ENCODE data around the gene KCNJ6. TPM values are rescaled to one million over a fixed set of nuclear protein-coding genes. Genes with fewer than 3 reads are reported as not detected.

KCNJ6 gene
- polyA plus RNA-seq, 1 of the 3 experiments (the other 2 are of a cell fraction): not detected

DNA sequence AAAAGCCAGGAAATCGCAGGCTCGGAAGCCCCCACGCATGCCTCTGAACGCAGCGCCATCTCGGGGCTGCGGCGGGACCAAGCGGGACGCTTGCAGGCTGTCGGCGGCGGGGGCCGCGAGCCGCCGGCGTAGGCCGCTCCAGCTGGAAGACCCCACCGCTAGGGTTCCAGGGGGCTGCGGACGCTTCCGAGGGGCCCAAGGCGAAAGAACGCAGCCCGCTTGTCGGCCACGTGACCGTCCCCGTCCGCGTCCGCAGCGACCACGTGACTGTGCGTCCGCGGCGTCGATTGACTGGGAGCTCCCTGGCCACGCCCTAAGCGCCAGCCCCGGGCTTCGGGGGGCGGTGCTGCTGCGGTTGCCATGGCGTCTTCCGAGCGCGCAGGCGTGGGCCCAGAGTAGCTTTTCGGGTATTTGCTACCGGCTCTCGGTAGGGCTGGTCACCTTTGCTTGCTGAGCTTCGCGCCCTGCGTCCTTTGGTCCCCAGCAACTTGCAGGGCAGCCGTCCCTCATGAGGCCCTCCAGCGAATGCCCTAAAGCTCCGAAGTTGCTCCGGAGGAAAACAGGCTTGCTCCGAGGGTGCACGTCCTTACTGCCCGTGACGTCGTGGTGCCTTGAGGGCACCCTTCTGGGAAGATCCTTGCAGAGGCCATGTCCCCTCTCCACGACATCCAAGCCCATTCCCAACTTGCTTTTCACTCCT lies 352.5 kb downstream of the KCNJ6 start:
- Histone ChIP-seq H3K79me2 (ENCODE audit: insufficient read depth) (no peaks in the 10 kb centered on the region), H2AFZ (ENCODE audit: low read depth) (peak overlapping the region; percentile 99), H3K9me2 (no peaks in the 10 kb centered on the region), H3K27me3 (ENCODE audit: insufficient read depth) (no peaks in the 10 kb centered on the region), H3F3A (replicated peaks; ENCODE audit: insufficient read depth) (peaks cover 12% of the 10 kb centered on the region), H3K4me1 (ENCODE audit: control insufficient read depth in 1 of 2, insufficient read depth in 2 of 2, low read depth in 1 of 2, low read length in 1 of 2) (peaks cover 7 to 20% of the 10 kb centered on the region in 2 experiments; a peak in 2 of 4 replicates), H3K4me3 (ENCODE audit: low read depth in 2 of 2, low read length in 1 of 2) (peak overlapping the region; percentile 68 to 73), H3K4me2 (peak overlapping the region; percentile 96), H4K20me1 (ENCODE audit: insufficient read depth) (no peaks in the 10 kb centered on the region), H3K36me3 (replicated peaks in 1 of 2; ENCODE audit: control insufficient read depth in 1 of 2, insufficient read depth in 2 of 2, low read length in 1 of 2) (no peaks in the 10 kb centered on the region), H3K9ac (peak overlapping the region; percentile 94), H3K27ac (ENCODE audit: low read depth in 2 of 2, low read length in 1 of 2) (peak overlapping the region; percentile 87 to 99), H3K9me3 (no peaks in the 10 kb centered on the region)
- POLR2A ChIA-PET: interaction anchor here (0.9 to 1.5 kb wide), 6 partner anchors 9 to 296 kb away, joined by 3 to 9 read pairs (median 4); partner anchors contain the start of gene VPS26C
- CTCF ChIA-PET: interaction anchor here (0.6 to 2.9 kb wide), 8 partner anchors 10 to 571 kb away, joined by 3 to 8 read pairs (median 4); no protein-coding TSS in a partner anchor
- DNase-seq: peak; percentile 97
- 10% methylated on average over 4 of the region's 67 CpGs for WGBS (ENCODE audit: low lambda C conversion rate)
- TF ChIP-seq NRF1 (IDR thresholded peaks at IDR 0.05; ENCODE audit: low read depth, low read length) (peak; percentile 72), GATA2 (CRISPR knock-in tag; IDR thresholded peaks at IDR 0.05) (no peak), JUND (IDR thresholded peaks at IDR 0.05) (no peak), CTCF (IDR thresholded peaks at IDR 0.05) (peak; percentile 47), RFX5 (IDR thresholded peaks at IDR 0.05; ENCODE audit: low read length) (no peak), TCF12 (IDR thresholded peaks at IDR 0.05) (no peak), TAF1 (IDR thresholded peaks at IDR 0.05; ENCODE audit: borderline replicate concordance, low read depth, low read length) (peak; percentile 44; the same call in 1 of the 2 replicates), FOXM1 (IDR thresholded peaks at IDR 0.05; ENCODE audit: low read depth) (no peak), GABPA (IDR thresholded peaks at IDR 0.05; ENCODE audit: low read depth) (no peak), EZH2phosphoT487 (IDR thresholded peaks at IDR 0.05; ENCODE audit: borderline replicate concordance, low read depth) (no peak), MXI1 (IDR thresholded peaks at IDR 0.05; ENCODE audit: low read depth, low read length) (peak; percentile 82), MEF2A (IDR thresholded peaks at IDR 0.05; ENCODE audit: borderline replicate concordance, low read depth) (no peak), NFIC (IDR thresholded peaks at IDR 0.05; ENCODE audit: borderline replicate concordance) (no peak), USF2 (IDR thresholded peaks at IDR 0.05; ENCODE audit: borderline replicate concordance, low read depth, low read length) (peak; percentile 92), CHD2 (IDR thresholded peaks at IDR 0.05; ENCODE audit: low read length, partially characterized antibody) (peak; percentile 37), RAD21 (IDR thresholded peaks at IDR 0.05; ENCODE audit: low read length) (no peak), TEAD4 (IDR thresholded peaks at IDR 0.05; ENCODE audit: borderline replicate concordance, insufficient read depth) (no peak), YY1 (IDR thresholded peaks at IDR 0.05; ENCODE audit: low read depth) (0 out of 2 replicates have a peak, but pooled peaks have one; percentile 8), PBX3 (IDR thresholded peaks at IDR 0.05) (no peak), FOXJ3 (CRISPR knock-in tag; IDR thresholded peaks at IDR 0.05) (no peak), USF1 (IDR thresholded peaks at IDR 0.05; ENCODE audit: borderline replicate concordance, low read depth) (peak; percentile 99), SIN3A (IDR thresholded peaks at IDR 0.05; ENCODE audit: borderline replicate concordance, low read depth, low read length) (0 out of 2 replicates have a peak, but pooled peaks have one; percentile 19), SMC3 (IDR thresholded peaks at IDR 0.05; ENCODE audit: low read depth, low read length) (no peak), POLR2AphosphoS5 (IDR thresholded peaks at IDR 0.05; ENCODE audit: low read depth, low read length) (peak; percentile 74)
- TF ChIP-seq, protein P1, sequence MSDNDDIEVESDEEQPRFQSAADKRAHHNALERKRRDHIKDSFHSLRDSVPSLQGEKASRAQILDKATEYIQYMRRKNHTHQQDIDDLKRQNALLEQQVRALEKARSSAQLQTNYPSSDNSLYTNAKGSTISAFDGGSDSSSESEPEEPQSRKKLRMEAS (IDR thresholded peaks at IDR 0.05; ENCODE audit: low read depth): peak; percentile 96
- TF ChIP-seq, protein P2, sequence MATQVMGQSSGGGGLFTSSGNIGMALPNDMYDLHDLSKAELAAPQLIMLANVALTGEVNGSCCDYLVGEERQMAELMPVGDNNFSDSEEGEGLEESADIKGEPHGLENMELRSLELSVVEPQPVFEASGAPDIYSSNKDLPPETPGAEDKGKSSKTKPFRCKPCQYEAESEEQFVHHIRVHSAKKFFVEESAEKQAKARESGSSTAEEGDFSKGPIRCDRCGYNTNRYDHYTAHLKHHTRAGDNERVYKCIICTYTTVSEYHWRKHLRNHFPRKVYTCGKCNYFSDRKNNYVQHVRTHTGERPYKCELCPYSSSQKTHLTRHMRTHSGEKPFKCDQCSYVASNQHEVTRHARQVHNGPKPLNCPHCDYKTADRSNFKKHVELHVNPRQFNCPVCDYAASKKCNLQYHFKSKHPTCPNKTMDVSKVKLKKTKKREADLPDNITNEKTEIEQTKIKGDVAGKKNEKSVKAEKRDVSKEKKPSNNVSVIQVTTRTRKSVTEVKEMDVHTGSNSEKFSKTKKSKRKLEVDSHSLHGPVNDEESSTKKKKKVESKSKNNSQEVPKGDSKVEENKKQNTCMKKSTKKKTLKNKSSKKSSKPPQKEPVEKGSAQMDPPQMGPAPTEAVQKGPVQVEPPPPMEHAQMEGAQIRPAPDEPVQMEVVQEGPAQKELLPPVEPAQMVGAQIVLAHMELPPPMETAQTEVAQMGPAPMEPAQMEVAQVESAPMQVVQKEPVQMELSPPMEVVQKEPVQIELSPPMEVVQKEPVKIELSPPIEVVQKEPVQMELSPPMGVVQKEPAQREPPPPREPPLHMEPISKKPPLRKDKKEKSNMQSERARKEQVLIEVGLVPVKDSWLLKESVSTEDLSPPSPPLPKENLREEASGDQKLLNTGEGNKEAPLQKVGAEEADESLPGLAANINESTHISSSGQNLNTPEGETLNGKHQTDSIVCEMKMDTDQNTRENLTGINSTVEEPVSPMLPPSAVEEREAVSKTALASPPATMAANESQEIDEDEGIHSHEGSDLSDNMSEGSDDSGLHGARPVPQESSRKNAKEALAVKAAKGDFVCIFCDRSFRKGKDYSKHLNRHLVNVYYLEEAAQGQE (IDR thresholded peaks at IDR 0.05; ENCODE audit: low read depth, low read length): no peak
